ENCODE data around the gene RAB37. TPM values are rescaled to one million over a fixed set of nuclear protein-coding genes. Genes with fewer than 3 reads are reported as not detected.

Gene RAB37
- total RNA-seq, 4 donors from 2014 or later = 0.24 to 3.7 (median 0.43) TPM

DNA sequence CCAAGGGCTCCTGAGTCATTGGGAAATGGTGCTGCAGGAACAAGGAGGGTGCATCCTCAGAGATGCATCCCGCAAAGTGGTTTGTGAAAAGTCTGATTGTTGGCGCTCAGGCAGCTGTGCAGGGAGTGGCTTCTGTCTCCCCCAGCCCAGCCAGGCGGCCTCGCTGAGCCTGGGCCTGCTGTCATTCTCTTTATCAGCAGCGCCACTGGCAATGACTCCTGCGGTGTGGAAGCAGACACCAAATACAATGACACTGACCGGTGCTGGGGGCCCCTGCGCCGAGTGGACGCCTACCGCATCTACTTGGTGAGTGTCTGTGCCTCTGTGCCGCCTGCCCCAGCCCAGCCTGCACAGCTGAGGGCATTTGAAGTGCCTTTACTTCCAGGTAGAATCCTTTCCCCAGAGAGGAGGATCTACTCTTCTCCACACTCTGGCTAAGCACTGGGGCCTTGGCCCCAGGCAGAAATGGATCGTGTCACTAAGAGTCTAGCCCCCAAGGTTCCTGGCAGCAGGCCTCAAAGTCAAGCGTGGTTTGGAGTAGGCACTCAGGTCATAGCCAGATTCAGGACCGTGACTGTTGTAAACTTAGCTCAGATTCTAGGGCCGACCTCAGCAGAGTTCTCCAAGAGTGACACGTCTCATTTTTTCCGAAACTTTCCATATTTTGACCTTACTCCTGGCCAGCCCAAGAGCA is 58.4 kb downstream of the RAB37 start:
- DNase-seq (no peak), ATAC-seq (no peak)
- Histone ChIP-seq H3K4me1 (no peaks in the 10 kb centered on the region), H3K9me3 (no peaks in the 10 kb centered on the region), H3K27ac (no peak overlapping the region), H3K4me3 (no peak overlapping the region), H3K36me3 (peaks cover 0 to 57% of the 10 kb centered on the region in 2 donors), H3K27me3 (no peaks in the 10 kb centered on the region)
- in situ Hi-C loops (cut with MboI; ENCODE audit: low sequenced_read_pairs in 4 of 4) (loop anchor here in 3 of 4 donors (10.0 kb wide), 1 partner anchor 69 kb away; no protein-coding TSS in a partner anchor), intact Hi-C loops (cut with DNase I; ENCODE audit: low total_unique reads) (no loop called here)
- TF ChIP-seq POLR2A (IDR thresholded peaks at IDR 0.05) = no peak

DNA sequence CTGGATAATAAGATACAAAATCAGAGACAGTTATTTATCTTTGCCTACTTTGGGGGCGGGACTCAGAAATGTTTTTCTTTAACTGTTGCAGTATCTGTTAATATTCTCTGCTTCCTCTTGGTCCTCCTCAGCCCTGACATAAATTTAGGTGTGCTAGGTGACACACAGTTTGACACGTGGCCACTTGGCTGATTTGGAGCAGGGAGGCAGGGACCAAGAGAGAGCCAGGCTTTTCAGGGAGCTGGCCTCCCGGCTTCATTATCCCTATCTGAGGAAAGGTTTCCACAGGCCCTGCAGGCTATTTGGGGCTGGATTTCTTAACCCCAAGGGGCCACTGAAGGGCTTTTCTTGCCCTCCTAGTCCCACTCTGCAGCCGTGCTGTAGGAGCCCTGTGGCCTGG is 59.2 kb downstream of the RAB37 start:
- H3K4me1 ChIP-seq = no peaks in the 10 kb centered on the region
- in situ Hi-C loops (cut with MboI; ENCODE audit: low sequenced_read_pairs in 4 of 4) (loop anchor here in 3 of 4 donors (10.0 kb wide), 1 partner anchor 69 kb away; no protein-coding TSS in a partner anchor), intact Hi-C loops (cut with DNase I; ENCODE audit: low total_unique reads) (no loop called here)
- no peaks in the 10 kb centered on the region for H3K27me3 ChIP-seq
- TF ChIP-seq POLR2A (IDR thresholded peaks at IDR 0.05) = no peak
- TF ChIP-seq, protein P1, sequence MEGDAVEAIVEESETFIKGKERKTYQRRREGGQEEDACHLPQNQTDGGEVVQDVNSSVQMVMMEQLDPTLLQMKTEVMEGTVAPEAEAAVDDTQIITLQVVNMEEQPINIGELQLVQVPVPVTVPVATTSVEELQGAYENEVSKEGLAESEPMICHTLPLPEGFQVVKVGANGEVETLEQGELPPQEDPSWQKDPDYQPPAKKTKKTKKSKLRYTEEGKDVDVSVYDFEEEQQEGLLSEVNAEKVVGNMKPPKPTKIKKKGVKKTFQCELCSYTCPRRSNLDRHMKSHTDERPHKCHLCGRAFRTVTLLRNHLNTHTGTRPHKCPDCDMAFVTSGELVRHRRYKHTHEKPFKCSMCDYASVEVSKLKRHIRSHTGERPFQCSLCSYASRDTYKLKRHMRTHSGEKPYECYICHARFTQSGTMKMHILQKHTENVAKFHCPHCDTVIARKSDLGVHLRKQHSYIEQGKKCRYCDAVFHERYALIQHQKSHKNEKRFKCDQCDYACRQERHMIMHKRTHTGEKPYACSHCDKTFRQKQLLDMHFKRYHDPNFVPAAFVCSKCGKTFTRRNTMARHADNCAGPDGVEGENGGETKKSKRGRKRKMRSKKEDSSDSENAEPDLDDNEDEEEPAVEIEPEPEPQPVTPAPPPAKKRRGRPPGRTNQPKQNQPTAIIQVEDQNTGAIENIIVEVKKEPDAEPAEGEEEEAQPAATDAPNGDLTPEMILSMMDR (IDR thresholded peaks at IDR 0.05 in 4 of 5, conservative IDR thresholded peaks at IDR 0.05 in 1 of 5) = no peak
- no peak for DNase-seq
- no peak for ATAC-seq
- H3K9me3 ChIP-seq = no peaks in the 10 kb centered on the region
- peaks cover 0 to 57% of the 10 kb centered on the region in 2 donors for H3K36me3 ChIP-seq
- H3K4me3 ChIP-seq = no peak overlapping the region
- no peak overlapping the region for H3K27ac ChIP-seq

DNA sequence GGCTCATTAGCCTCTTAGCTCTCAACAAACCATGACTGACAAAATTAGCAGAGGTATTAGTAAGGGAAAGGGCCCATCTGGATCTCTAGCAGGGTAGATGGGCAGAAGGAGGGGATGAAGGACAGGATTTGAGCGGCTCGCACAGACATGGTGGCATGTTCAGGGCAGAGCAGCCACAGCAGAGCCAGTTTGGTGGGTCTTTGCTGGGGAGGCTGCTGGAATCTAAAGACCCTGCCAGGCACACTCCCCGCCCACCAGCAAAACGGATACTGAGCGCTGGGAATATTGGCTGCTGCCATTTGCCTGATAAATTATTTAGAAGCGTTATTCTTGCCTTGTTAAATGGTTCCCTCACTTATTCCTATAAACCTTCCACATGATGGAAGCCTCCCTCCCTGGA is 59.8 kb downstream of the RAB37 start:
- no peaks in the 10 kb centered on the region for H3K27me3 ChIP-seq
- peaks cover 0 to 57% of the 10 kb centered on the region in 2 donors for H3K36me3 ChIP-seq

More for the DNA sequence above, 59.8 kb downstream of the RAB37 start:
- no peak for TF ChIP-seq POLR2A (IDR thresholded peaks at IDR 0.05)
- TF ChIP-seq, protein P1 (IDR thresholded peaks at IDR 0.05 in 4 of 5, conservative IDR thresholded peaks at IDR 0.05 in 1 of 5) = no peak
- in situ Hi-C loops (cut with MboI; ENCODE audit: low sequenced_read_pairs in 4 of 4) (loop anchor here in 3 of 4 donors (10.0 kb wide), 1 partner anchor 68 kb away; no protein-coding TSS in a partner anchor), intact Hi-C loops (cut with DNase I; ENCODE audit: low total_unique reads) (no loop called here)
- Histone ChIP-seq H3K4me3 (no peak overlapping the region), H3K9me3 (no peaks in the 10 kb centered on the region), H3K27ac (no peak overlapping the region), H3K4me1 (no peaks in the 10 kb centered on the region)
- ATAC-seq (no peak), DNase-seq (no peak)

Small RNAs within 50 kb of the gene (microRNA-seq; reads per million reads assigned to microRNA genes)
- 5.9 to 14.5 reads per million in 2 donors for gene MIR3615 (ENCODE audit: borderline replicate concordance in 2 of 2)

Other genes with a start within 250 kb of the RAB37 start
- gene CD300LB, start 205.8 kb upstream of the RAB37 start, total RNA-seq = under 1 TPM in 1 of 4 donors, not detected in 3; 0.16 TPM
- under 1 TPM in 1 of 4 donors, not detected in 3; 0.16 TPM for gene CD300C, start 191.1 kb upstream of the RAB37 start, total RNA-seq
- gene CD300H, start 169.7 kb upstream of the RAB37 start, total RNA-seq = not detected
- gene CD300LD, start 145.0 kb upstream of the RAB37 start, total RNA-seq = not detected
- under 1 TPM in 2 of 4 donors, not detected in 2; 0.26 to 0.91 TPM for gene CD300E, start 113.5 kb upstream of the RAB37 start, total RNA-seq
- gene CD300LF, start 24.3 kb upstream of the RAB37 start, total RNA-seq = not detected
- 1 to 10 TPM; 3.8 to 5.6 (median 5.5) TPM for gene NHERF1, start 11.4 kb downstream of the RAB37 start, total RNA-seq
- gene NAT9, start 39.1 kb downstream of the RAB37 start, total RNA-seq = 10 to 100 TPM in 3 of 4 donors, 1 to 10 TPM in 1; 7.7 to 27.4 (median 14.5) TPM
- gene GRIN2C, start 122.6 kb downstream of the RAB37 start, total RNA-seq = 1 to 10 TPM in 2 of 4 donors, not detected in 2; 1.2 to 1.5 TPM
- gene FDXR, start 135.7 kb downstream of the RAB37 start, total RNA-seq = 1 to 10 TPM; 2.1 to 6.0 (median 3.2) TPM
- not detected for gene FADS6, start 156.4 kb downstream of the RAB37 start, total RNA-seq
- not detected for gene USH1G, start 186.0 kb downstream of the RAB37 start, total RNA-seq
- gene OTOP2, start 187.0 kb downstream of the RAB37 start, total RNA-seq = under 1 TPM in 1 of 4 donors, not detected in 3; 0.19 TPM
- gene OTOP3, start 198.6 kb downstream of the RAB37 start, total RNA-seq = not detected
- 1 to 10 TPM; 2.2 to 4.3 (median 2.9) TPM for gene HID1, start 235.5 kb downstream of the RAB37 start, total RNA-seq

All from gastrocnemius medialis (tissue), 4 donors.